SU-DHL-6 (cell line): ENCODE measurements around the gene CCDC63.

ENCODE experiments used
- H2AFZ ChIP-seq: fragments of 200-600 bp; sonication (generic); 2 replicates; pipeline ENCODE4 v1.6.1; 2014; ENCODE audit warnings: low read depth, mild to moderate bottlenecking, moderate library complexity, mixed read lengths, antibody characterized with exemption, low read length; ENCODE audit not compliant: severe bottlenecking
- H3F3A ChIP-seq: fragments of 200-600 bp; shearing (Covaris generic); 2 replicates; pipeline ENCODE4 v1.6.0; 2016; ENCODE audit warnings: antibody characterized with exemption, mild to moderate bottlenecking; ENCODE audit not compliant: insufficient read depth
- H3K27ac ChIP-seq: fragments of 200-600 bp; sonication (generic); 2 replicates; pipeline ENCODE4 v1.5.1; 2016; ENCODE audit warnings: low read depth, mild to moderate bottlenecking, low read length, moderate library complexity, mixed read lengths
- H3K27me3 ChIP-seq: fragments of 200-600 bp; sonication (generic), shearing (Covaris generic); 2 replicates; pipeline ENCODE4 v1.6.0; 2014; ENCODE audit warnings: mild to moderate bottlenecking, low read length
- H3K36me3 ChIP-seq: fragments of 200-600 bp; sonication (generic); 2 replicates; pipeline ENCODE4 v1.6.1; 2014; ENCODE audit warnings: mild to moderate bottlenecking, low read length, mixed read lengths
- H3K4me2 ChIP-seq: fragments of 300-600, 200-600 bp; shearing (Covaris generic), sonication (generic); 2 replicates; pipeline ENCODE4 v1.6.0; 2014; ENCODE audit warnings: low read length, low read depth, mild to moderate bottlenecking; ENCODE audit not compliant: poor library complexity, severe bottlenecking
- H3K4me3 ChIP-seq: fragments of 200-600 bp; sonication (generic); 2 replicates; pipeline ENCODE4 v1.5.1; 2014; ENCODE audit warnings: antibody characterized with exemption, low read length, mild to moderate bottlenecking, mixed read lengths; ENCODE audit not compliant: insufficient read depth, poor library complexity, severe bottlenecking
- H3K79me2 ChIP-seq: fragments of 200-600 bp; sonication (generic); 2 replicates; pipeline ENCODE4 v1.6.1; 2014; ENCODE audit warnings: mild to moderate bottlenecking, low read length, moderate library complexity; ENCODE audit not compliant: insufficient read depth
- H3K9ac ChIP-seq: fragments of 200-600 bp; sonication (generic); 2 replicates; pipeline ENCODE4 v1.7.0; 2014; ENCODE audit warnings: mild to moderate bottlenecking, low read length
- H3K9me2 ChIP-seq: fragments of 200-600 bp; sonication (generic); replicated peaks from 2 replicates; pipeline ENCODE4 v1.6.1; 2014; ENCODE audit warnings: low read length; ENCODE audit not compliant: insufficient read depth
- H3K9me3 ChIP-seq: fragments of 200-600 bp; sonication (generic); 2 replicates; pipeline ENCODE4 v1.6.1; 2014; ENCODE audit warnings: low read length, mixed read lengths; ENCODE audit not compliant: insufficient read depth
- H4K20me1 ChIP-seq: fragments of 200-600 bp; sonication (generic); 2 replicates; pipeline ENCODE4 v1.6.1; 2014; ENCODE audit warnings: low read depth, mild to moderate bottlenecking, antibody characterized with exemption, low read length, moderate library complexity, mixed read lengths
- CTCF ChIP-seq: fragments of 200-600 bp; sonication (generic); IDR thresholded peaks from one replicate; pipeline ENCODE4 v1.5.1; 2017; ENCODE audit warnings: antibody characterized with exemption, mild to moderate bottlenecking, low read length, moderate library complexity; ENCODE audit not compliant: insufficient read depth, poor library complexity, severe bottlenecking
- EZH2phosphoT487 ChIP-seq: fragments of 200-600 bp; sonication (generic), shearing (Covaris generic); conservative IDR thresholded peaks from 2 replicates; pipeline ENCODE4 v1.6.1; 2018; ENCODE audit warnings: mild to moderate bottlenecking, antibody characterized with exemption, low read length, moderate library complexity, mixed read lengths

The CCDC63 gene

GRCh38 chr12:110933326-110933974 lies 86.7 kb downstream of the CCDC63 start:
- Histone ChIP-seq H2AFZ (no peak overlapping the region), H3K27ac (no peak overlapping the region), H3F3A (no peaks in the 10 kb centered on the region), H3K27me3 (no peaks in the 10 kb centered on the region), H3K79me2 (no peaks in the 10 kb centered on the region), H3K9ac (no peak overlapping the region), H3K9me2 (no peaks in the 10 kb centered on the region), H3K36me3 (no peaks in the 10 kb centered on the region), H3K4me2 (no peak overlapping the region), H3K4me3 (no peak overlapping the region), H4K20me1 (no peaks in the 10 kb centered on the region), H3K9me3 (no peaks in the 10 kb centered on the region)
- TF ChIP-seq EZH2phosphoT487 = no peak

DNA sequence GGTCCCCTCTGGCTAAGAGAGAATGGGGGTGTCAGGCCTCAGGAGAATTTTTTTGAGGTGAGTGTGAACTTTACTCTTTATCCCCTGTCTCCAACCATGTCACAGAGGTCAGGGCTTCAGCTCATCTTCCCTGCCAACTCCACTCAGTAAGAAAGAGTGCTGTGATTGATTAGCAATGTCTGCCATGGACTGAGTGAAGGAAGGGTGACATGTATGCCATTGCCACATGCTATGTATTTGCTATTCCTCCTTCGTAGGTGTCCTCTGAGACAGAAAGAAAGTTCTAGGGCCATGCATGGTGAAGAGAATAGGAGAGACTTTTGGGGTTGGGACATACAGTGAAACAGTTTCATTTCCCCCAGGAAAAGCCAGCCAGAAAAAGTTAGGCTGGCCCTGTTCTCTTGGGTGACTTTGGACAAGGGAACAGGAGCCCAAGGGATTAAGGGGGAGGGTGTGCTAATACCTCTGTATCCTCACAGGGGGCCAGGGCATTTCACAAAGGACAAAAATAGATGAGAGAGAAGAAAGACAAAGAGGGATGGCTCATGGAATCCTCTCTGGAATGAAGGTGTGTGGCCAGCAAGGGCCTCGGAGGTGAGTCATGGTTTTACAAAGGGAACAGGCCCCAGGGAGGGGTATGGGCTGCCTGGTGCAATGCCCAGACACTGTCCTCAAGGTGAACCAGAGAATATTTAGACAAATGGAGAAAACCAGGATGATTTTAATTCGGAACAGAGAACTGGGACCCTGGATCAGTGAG lies 87.5 kb downstream of the CCDC63 start:
- no peak overlapping the region for H3K27ac ChIP-seq
- no peak overlapping the region for H3K9ac ChIP-seq

DNA sequence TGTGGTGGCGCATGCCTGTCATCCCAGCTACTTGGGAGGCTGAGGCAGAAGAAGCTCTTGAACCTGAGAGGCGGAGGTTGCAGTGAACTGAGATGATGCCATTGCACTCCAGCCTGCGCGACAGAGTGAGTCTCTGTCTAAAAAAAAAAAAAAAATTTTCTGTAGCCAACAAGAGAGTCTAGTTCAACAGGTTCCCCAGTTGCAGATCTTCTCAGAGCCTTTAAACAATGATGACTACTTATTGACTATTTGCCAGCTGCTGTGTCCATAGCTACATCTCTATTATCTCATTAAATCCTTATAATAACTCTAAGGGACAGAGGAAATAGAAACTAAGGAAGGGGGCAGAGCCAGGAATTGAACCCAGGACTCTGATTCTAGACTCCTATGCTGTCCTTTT lies 88.8 kb downstream of the CCDC63 start:
- H3K9me3 ChIP-seq = no peaks in the 10 kb centered on the region
- H3K4me2 ChIP-seq = no peak overlapping the region
- no peaks in the 10 kb centered on the region for H3F3A ChIP-seq
- H2AFZ ChIP-seq = no peak overlapping the region
- no peaks in the 10 kb centered on the region for H3K9me2 ChIP-seq
- no peaks in the 10 kb centered on the region for H3K36me3 ChIP-seq
- no peak overlapping the region for H3K27ac ChIP-seq
- H4K20me1 ChIP-seq = no peaks in the 10 kb centered on the region
- H3K9ac ChIP-seq = no peak overlapping the region
- no peak overlapping the region for H3K4me3 ChIP-seq
- H3K27me3 ChIP-seq = no peaks in the 10 kb centered on the region
- TF ChIP-seq EZH2phosphoT487 (no peak), CTCF (no peak)
- no peaks in the 10 kb centered on the region for H3K79me2 ChIP-seq

More for the DNA sequence above, 87.5 kb downstream of the CCDC63 start:
- H3K9me3 ChIP-seq = no peaks in the 10 kb centered on the region
- H3K36me3 ChIP-seq = no peaks in the 10 kb centered on the region
- no peaks in the 10 kb centered on the region for H3K9me2 ChIP-seq
- no peaks in the 10 kb centered on the region for H3F3A ChIP-seq
- H3K27me3 ChIP-seq = no peaks in the 10 kb centered on the region
- no peak for TF ChIP-seq EZH2phosphoT487
- no peak overlapping the region for H3K4me2 ChIP-seq
- no peaks in the 10 kb centered on the region for H4K20me1 ChIP-seq
- no peaks in the 10 kb centered on the region for H3K79me2 ChIP-seq
- H3K4me3 ChIP-seq = no peak overlapping the region
- H2AFZ ChIP-seq = no peak overlapping the region

DNA sequence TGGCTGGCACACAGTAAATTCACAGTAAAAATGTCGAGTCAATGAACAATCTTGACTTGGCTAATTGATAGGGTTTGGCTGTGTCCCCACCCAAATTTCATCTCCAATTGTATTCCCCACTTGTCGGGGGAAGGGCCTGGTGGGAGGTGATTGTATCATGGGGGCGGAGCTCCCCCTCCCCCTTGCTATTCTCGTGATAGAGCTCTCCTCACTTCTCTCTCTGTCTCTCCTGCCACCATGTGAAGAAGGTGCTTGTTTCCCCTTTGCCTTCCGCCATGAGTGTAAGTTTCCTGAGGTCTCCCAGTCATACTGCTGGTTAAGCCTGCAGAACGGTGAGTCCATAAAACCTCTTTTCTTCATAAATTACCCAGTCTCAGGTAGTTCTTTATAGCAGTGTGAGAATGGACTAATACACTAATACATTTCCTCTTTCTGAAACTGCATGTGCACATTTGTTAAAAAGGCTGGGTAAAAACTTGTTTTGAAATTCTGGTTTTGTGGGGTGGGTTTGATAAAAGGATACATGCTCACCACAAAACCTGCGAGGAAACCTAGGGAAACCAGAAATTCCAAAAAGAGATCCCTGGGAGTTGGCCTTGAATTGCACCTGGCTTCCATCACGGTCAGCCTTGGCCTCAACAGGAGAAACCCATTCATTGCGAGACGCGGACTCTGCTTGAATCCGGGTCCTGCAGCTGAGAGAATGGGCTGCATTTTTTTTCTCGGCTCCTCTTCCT lies 89.7 kb downstream of the CCDC63 start:
- no peak overlapping the region for H3K4me2 ChIP-seq
- no peak overlapping the region for H2AFZ ChIP-seq
- no peaks in the 10 kb centered on the region for H3K79me2 ChIP-seq
- H3K9me2 ChIP-seq = no peaks in the 10 kb centered on the region
- no peaks in the 10 kb centered on the region for H3K27me3 ChIP-seq
- no peaks in the 10 kb centered on the region for H3K9me3 ChIP-seq
- no peaks in the 10 kb centered on the region for H4K20me1 ChIP-seq
- no peak overlapping the region for H3K4me3 ChIP-seq
- H3K36me3 ChIP-seq = no peaks in the 10 kb centered on the region
- H3F3A ChIP-seq = no peaks in the 10 kb centered on the region
- no peak for TF ChIP-seq CTCF
- no peak for TF ChIP-seq EZH2phosphoT487
- H3K27ac ChIP-seq = no peak overlapping the region
- no peak overlapping the region for H3K9ac ChIP-seq
